ENCODE results near the gene MAP3K13.

The MAP3K13 gene

DNA sequence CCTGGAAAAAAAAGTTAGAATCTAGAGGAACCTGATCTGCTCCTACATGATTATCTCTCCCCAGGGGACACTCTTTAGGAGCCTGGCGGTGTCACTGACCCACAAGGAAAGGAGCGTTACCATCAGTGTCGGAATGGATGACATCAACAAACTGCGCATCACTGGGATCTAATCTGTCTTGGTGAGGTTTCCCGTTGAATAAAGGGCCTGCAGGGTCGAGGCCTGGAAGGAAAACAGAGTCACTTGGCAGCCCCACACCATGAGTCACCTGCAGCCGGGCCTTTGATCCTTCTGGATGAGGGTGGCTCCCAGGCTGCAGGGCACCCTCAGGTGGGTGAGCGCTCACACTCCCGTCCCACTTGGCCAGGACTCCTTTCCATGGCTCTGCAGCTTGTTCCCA lies 164.4 kb downstream of the MAP3K13 start:
- no peaks in the 10 kb centered on the region for H3K79me2 ChIP-seq
- no peak for TF ChIP-seq CTCF (IDR thresholded peaks at IDR 0.05)
- H3K9me3 ChIP-seq (ENCODE audit: control insufficient read depth, low read length) = no peaks in the 10 kb centered on the region
- no peak overlapping the region for H3K4me3 ChIP-seq (ENCODE audit: low read depth, low read length)
- H3K4me2 ChIP-seq (ENCODE audit: low read length) = no peak overlapping the region
- no peaks in the 10 kb centered on the region for H3K4me1 ChIP-seq
- H3K27ac ChIP-seq = no peak overlapping the region
- no peak overlapping the region for H3K9ac ChIP-seq
- H2AFZ ChIP-seq = no peak overlapping the region
- H3K27me3 ChIP-seq (ENCODE audit: control insufficient read depth, insufficient read depth, low read length) = no peaks in the 10 kb centered on the region
- no peaks in the 10 kb centered on the region for H3K36me3 ChIP-seq (ENCODE audit: control insufficient read depth, insufficient read depth, low read length)

GRCh38 chr3:185528532-185528931 lies 165.6 kb downstream of the MAP3K13 start:
- Histone ChIP-seq H3K36me3 (ENCODE audit: control insufficient read depth, insufficient read depth, low read length) (no peaks in the 10 kb centered on the region), H2AFZ (no peak overlapping the region), H3K4me3 (ENCODE audit: low read depth, low read length) (no peak overlapping the region), H3K9ac (no peak overlapping the region), H3K27ac (no peak overlapping the region), H3K4me1 (no peaks in the 10 kb centered on the region), H3K79me2 (no peaks in the 10 kb centered on the region), H3K27me3 (ENCODE audit: control insufficient read depth, insufficient read depth, low read length) (no peaks in the 10 kb centered on the region), H3K4me2 (ENCODE audit: low read length) (no peak overlapping the region), H3K9me3 (ENCODE audit: control insufficient read depth, low read length) (no peaks in the 10 kb centered on the region)
- TF ChIP-seq CTCF (IDR thresholded peaks at IDR 0.05) = no peak

- Histone ChIP-seq H3K4me2 (ENCODE audit: low read length) (no peak overlapping the region), H3K27ac (no peak overlapping the region), H3K9me3 (ENCODE audit: control insufficient read depth, low read length) (no peaks in the 10 kb centered on the region), H3K27me3 (ENCODE audit: control insufficient read depth, insufficient read depth, low read length) (no peaks in the 10 kb centered on the region), H3K4me3 (ENCODE audit: low read depth, low read length) (no peak overlapping the region), H3K79me2 (no peaks in the 10 kb centered on the region), H3K36me3 (ENCODE audit: control insufficient read depth, insufficient read depth, low read length) (no peaks in the 10 kb centered on the region), H3K9ac (no peak overlapping the region), H2AFZ (no peak overlapping the region), H3K4me1 (no peaks in the 10 kb centered on the region)
- TF ChIP-seq CTCF (IDR thresholded peaks at IDR 0.05) = no peak
Measured at GRCh38 chr3:185530856-185531255, 167.9 kb downstream of the MAP3K13 start.

GRCh38 chr3:185532901-185533300 lies 170.0 kb downstream of the MAP3K13 start:
- no peak for TF ChIP-seq CTCF (IDR thresholded peaks at IDR 0.05)
- Histone ChIP-seq H3K27ac (no peak overlapping the region), H3K4me1 (no peaks in the 10 kb centered on the region), H3K9ac (no peak overlapping the region), H3K27me3 (ENCODE audit: control insufficient read depth, insufficient read depth, low read length) (no peaks in the 10 kb centered on the region), H3K9me3 (ENCODE audit: control insufficient read depth, low read length) (no peaks in the 10 kb centered on the region), H3K79me2 (no peaks in the 10 kb centered on the region), H3K36me3 (ENCODE audit: control insufficient read depth, insufficient read depth, low read length) (no peaks in the 10 kb centered on the region), H3K4me3 (ENCODE audit: low read depth, low read length) (no peak overlapping the region), H3K4me2 (ENCODE audit: low read length) (no peak overlapping the region), H2AFZ (no peak overlapping the region)

DNA sequence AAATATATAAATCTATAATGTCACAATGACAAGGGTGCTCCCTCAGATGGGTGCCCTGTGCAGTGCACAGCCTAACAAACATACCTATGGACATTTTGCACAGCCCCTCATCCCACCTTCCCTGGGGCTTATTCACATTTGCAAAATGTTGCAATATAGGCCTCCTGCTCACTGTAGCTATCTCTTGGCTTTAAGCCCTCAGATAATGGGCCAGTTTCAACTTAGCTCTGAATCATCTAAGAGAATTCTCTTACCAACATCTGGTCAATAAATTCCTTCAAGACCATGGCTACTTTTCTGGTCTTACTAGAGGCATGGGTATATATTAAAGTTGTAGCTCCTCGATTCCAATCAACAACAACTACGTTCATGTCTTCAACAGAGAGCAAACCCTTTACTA lies 171.6 kb downstream of the MAP3K13 start:
- Histone ChIP-seq H3K36me3 (ENCODE audit: control insufficient read depth, insufficient read depth, low read length) (no peaks in the 10 kb centered on the region), H3K79me2 (no peaks in the 10 kb centered on the region), H3K27ac (no peak overlapping the region), H3K4me1 (no peaks in the 10 kb centered on the region), H3K9ac (no peak overlapping the region), H3K4me3 (ENCODE audit: low read depth, low read length) (no peak overlapping the region), H3K27me3 (ENCODE audit: control insufficient read depth, insufficient read depth, low read length) (no peaks in the 10 kb centered on the region), H3K4me2 (ENCODE audit: low read length) (no peak overlapping the region), H3K9me3 (ENCODE audit: control insufficient read depth, low read length) (no peaks in the 10 kb centered on the region), H2AFZ (no peak overlapping the region)
- no peak for TF ChIP-seq CTCF (IDR thresholded peaks at IDR 0.05)

Measured in parathyroid adenoma (tissue), 2 donors.